ENCODE measurements around the gene CAMKK2.

DNA sequence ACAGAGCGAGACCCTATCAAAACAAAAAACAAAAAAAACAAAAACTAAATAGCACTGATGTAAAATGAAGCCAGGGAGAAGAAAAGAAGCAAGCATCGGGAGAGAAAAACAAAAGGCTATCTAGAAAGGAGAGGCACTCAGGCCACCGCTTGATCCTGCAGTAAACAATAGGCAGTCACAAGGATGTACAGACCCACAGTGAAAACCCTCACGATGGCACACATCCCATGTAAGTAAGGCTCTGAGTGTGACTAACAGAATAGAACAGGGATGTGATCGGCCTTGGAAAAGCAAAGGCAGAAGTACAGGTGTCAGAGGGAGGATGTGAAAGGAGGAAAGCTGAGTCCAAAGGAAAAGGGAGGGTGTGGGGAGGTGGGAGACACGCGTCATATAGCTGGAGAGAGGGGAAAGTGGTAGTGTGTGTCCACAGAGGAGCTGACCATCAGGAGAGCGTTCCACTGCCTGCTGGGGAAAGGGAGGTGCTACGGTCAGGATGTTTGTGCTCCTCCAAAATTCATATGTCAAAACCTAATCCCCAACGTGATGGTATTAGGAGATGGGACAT is 31.5 kb downstream of the CAMKK2 start:
- TF ChIP-seq, protein P1, sequence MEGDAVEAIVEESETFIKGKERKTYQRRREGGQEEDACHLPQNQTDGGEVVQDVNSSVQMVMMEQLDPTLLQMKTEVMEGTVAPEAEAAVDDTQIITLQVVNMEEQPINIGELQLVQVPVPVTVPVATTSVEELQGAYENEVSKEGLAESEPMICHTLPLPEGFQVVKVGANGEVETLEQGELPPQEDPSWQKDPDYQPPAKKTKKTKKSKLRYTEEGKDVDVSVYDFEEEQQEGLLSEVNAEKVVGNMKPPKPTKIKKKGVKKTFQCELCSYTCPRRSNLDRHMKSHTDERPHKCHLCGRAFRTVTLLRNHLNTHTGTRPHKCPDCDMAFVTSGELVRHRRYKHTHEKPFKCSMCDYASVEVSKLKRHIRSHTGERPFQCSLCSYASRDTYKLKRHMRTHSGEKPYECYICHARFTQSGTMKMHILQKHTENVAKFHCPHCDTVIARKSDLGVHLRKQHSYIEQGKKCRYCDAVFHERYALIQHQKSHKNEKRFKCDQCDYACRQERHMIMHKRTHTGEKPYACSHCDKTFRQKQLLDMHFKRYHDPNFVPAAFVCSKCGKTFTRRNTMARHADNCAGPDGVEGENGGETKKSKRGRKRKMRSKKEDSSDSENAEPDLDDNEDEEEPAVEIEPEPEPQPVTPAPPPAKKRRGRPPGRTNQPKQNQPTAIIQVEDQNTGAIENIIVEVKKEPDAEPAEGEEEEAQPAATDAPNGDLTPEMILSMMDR (conservative IDR thresholded peaks at IDR 0.05): no peak
- no peak for TF ChIP-seq EZH2 (IDR thresholded peaks at IDR 0.05; ENCODE audit: low read depth)

Measured in PC-9 (cell line).